ENCODE measurements around the gene KRT80. TPM values are rescaled to one million over a fixed set of nuclear protein-coding genes. Genes with fewer than 3 reads are reported as not detected.

KRT80 gene
- total RNA-seq, 1 donor from 2014 or later = not detected

- H3K9me3 Mint-ChIP-seq = no peaks in the 10 kb centered on the region
- no peak for DNase-seq (ENCODE audit: low read depth, low spot score)
- H3K4me3 Mint-ChIP-seq = no peak overlapping the region
- TF ChIP-seq CTCF (conservative IDR thresholded peaks at IDR 0.05) = no peak
- H3K27ac Mint-ChIP-seq (ENCODE audit: unreplicated experiment) = peak overlapping the region; percentile 80
- H3K4me1 Mint-ChIP-seq = peaks cover 15% of the 10 kb centered on the region
- peaks cover 7% of the 10 kb centered on the region for H3K27me3 Mint-ChIP-seq (ENCODE audit: low read depth)
- no peaks in the 10 kb centered on the region for H3K36me3 Mint-ChIP-seq (ENCODE audit: low read depth)
These were observed 6.8 kb upstream of the KRT80 start for GRCh38 chr12:52198454-52199215.

DNA sequence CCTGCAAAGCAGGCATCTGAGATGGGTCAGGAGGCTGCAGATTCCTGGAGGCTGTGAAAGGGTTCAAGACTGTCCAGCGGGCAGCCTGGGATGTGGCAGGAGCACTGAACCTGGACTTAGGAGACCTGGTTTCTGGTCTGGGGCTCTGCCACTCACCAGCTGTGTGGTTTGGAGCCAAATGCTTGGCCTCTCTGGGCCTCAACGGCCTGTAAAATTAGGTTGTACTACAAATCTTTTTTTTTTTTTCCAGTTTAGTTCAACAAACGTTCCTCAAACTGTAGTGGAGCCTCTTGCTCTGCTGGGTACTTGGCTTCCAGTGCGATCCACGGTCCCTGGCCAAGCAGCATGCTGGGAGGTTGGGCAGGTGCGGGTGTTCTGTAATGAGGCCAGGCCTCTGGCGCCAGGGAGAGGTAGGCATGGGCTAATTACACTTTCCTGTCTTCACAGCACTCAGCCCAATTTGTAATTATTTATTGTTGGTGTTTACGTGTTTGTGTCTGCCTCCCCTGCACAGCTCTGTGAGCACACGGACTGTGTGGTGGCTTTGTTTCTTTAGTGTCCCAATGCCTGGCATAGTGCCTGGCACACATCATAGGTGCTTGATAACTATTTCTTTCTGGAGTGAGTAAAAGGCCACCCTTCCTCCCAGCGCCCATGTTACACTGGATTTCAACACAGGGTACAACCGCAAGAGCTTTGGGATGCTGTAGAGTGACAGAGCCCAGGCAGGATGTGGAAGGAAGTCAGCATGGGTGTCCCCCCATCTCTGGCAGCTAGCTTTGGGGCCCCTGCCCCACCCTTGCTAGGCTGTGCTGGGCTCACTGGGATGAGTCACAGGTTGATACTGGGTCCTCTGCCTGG is 5.8 kb upstream of the KRT80 start:
- no peak for DNase-seq (ENCODE audit: low read depth, low spot score)
- Mint-ChIP-seq H3K36me3 (ENCODE audit: low read depth) (no peaks in the 10 kb centered on the region), H3K27ac (ENCODE audit: unreplicated experiment) (no peak overlapping the region), H3K9me3 (no peaks in the 10 kb centered on the region), H3K4me3 (no peak overlapping the region), H3K4me1 (peaks cover 8% of the 10 kb centered on the region), H3K27me3 (ENCODE audit: low read depth) (peaks cover 2% of the 10 kb centered on the region)
- TF ChIP-seq CTCF (conservative IDR thresholded peaks at IDR 0.05) = no peak

DNA sequence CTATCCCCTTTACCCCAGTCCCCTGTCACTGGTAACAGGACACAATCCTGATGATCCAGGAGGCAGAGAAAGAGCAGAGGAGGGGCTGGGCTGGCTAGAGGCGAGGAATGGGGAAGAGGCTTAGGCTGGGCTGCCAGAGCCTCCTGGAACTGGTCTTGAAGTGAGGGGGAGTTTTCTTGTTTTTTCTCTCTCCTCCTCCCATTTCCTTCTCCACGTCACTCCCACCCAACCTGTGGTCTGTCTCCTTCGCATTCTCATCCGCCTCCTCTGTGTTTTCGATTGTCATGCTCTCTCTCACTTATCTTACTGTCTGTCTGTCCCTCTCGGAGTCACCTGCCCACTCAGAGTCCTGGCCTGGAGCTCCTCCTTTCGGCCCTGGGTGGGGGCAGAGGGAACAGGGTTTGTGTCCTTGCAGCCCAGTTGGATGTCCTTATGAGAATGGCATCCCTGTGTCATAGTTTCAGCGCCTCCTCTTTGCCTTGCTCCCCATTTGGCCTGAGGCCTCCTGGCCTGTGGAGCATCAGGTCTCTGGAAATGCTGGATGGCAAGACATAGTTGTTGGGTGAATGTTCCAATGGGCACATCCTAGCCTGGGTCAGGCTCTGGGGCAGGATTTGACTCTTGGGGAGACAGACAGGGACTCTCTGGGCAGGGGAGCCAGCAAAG is 3.4 kb upstream of the KRT80 start:
- no peak for TF ChIP-seq CTCF (conservative IDR thresholded peaks at IDR 0.05)
- no peaks in the 10 kb centered on the region for H3K9me3 Mint-ChIP-seq
- H3K4me3 Mint-ChIP-seq = no peak overlapping the region
- H3K27me3 Mint-ChIP-seq (ENCODE audit: low read depth) = no peaks in the 10 kb centered on the region
- no peak overlapping the region for H3K27ac Mint-ChIP-seq (ENCODE audit: unreplicated experiment)
- H3K36me3 Mint-ChIP-seq (ENCODE audit: low read depth) = no peaks in the 10 kb centered on the region
- peaks cover 4% of the 10 kb centered on the region for H3K4me1 Mint-ChIP-seq
- DNase-seq (ENCODE audit: low read depth, low spot score) = no peak

GRCh38 chr12:52193991-52194390 is 2.2 kb upstream of the KRT80 start:
- no peak for TF ChIP-seq CTCF (conservative IDR thresholded peaks at IDR 0.05)
- Mint-ChIP-seq H3K4me3 (no peak overlapping the region), H3K27ac (ENCODE audit: unreplicated experiment) (peak overlapping the region; percentile 12), H3K4me1 (peaks cover 3% of the 10 kb centered on the region), H3K27me3 (ENCODE audit: low read depth) (no peaks in the 10 kb centered on the region), H3K36me3 (ENCODE audit: low read depth) (no peaks in the 10 kb centered on the region), H3K9me3 (no peaks in the 10 kb centered on the region)
- no peak for DNase-seq (ENCODE audit: low read depth, low spot score)

DNA sequence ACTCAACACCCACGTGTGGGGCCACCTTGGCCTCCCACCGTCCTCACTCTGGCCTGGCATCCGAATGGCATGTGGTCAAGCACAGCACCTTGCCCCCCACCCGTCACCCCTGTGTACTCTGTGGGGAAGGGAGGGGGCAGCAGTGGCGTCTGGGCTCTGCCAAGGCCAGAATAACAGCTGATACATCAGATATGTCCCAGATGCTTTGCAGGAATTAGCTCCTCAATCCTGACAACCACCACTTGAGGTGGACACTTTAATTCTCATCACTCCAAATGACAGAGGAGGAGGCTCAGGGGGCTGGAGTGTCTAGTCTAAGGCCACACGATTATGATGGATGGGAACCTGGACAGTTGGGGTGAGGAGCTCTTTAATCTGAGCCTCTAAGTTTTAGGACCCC is 1.7 kb upstream of the KRT80 start:
- Mint-ChIP-seq H3K4me3 (no peak overlapping the region), H3K9me3 (no peaks in the 10 kb centered on the region), H3K36me3 (ENCODE audit: low read depth) (no peaks in the 10 kb centered on the region), H3K27ac (ENCODE audit: unreplicated experiment) (peak overlapping the region; percentile 12), H3K27me3 (ENCODE audit: low read depth) (no peaks in the 10 kb centered on the region), H3K4me1 (no peaks in the 10 kb centered on the region)
- TF ChIP-seq CTCF (conservative IDR thresholded peaks at IDR 0.05) = no peak
- no peak for DNase-seq (ENCODE audit: low read depth, low spot score)

Data from neural crest cell (in vitro differentiated cells).